GM19035 (cell line): ENCODE results near the gene RPS21.
"Not testable (repeated sequence)": the region's sequence is repeated elsewhere in the genome, so short reads cannot be mapped to it uniquely, and the experiment has no call there.

Source experiments
- ATAC-seq: cut with Tn5 transposase; IDR thresholded peaks from one replicate; pipeline ENCODE4 v1.9.1; 2021; ENCODE audit not compliant: unreplicated experiment

Gene RPS21

GRCh38 chr20:62364911-62365736, 21.8 kb upstream of the RPS21 start:
- no peak for ATAC-seq

GRCh38 chr20:62365814-62366369, 21.0 kb upstream of the RPS21 start:
- ATAC-seq = no peak

DNA sequence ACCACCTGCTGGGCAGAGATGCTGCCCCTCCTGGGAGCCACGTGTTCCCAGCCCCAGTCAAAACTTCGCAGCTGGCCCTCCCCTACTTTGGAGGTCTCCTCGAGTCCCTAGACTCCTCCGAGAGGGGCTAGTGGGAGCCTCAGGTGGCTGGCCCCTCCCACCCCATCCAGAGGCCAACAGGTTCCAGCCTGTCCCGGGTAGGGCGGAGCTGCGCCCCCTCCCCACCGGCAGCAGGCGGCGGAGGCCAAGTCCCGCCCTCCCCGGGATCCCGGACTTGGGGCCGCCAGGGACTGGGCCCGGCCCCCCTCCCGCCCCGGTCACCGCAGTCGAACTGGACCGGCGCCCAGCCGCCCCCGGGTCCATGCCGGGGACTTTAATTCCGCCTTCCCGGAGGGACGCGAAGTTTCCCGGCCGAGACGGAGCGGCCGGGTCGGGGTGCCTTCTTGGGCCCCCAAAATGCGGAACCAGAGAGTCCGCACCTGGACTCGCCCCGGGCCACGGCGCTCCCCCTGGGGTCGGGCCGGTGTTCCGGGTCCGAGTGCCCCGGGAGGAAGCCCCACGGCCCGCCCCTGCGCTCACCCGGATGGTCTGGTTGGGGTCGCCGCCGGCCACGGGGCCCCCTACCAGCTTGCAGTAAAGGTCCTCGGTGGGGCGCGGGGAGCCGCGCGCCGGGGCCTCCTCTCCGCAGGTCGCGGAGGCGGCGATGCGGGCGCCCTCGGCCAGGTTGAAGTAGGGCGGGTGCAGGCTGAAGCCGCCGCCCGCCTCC, 20.4 kb upstream of the RPS21 start:
- no peak for ATAC-seq

DNA sequence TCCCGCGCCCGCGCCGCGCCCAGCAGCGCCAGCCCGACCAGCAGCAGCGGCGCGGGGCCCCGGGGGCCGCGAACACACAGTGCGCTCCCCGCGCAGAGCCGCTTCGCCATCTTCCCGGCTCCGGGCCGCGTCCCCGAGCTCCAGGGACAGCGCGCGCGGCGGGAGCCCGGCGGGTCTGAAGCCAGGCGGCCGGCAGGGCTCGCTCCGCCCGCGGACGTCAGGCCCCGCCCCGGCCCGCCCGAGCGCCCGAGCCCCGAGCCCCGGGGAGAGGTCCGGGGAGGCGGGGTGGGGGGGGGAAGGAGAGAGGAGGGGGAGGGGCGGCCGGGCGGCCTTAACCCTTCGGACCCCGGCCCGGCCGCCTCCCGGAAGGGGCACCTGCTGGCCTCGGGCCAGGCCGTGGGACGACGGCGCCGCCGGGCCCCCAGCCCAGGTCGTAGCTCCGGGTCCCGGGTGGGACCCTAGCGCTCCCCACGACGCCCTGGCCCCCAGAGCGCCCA, 19.7 kb upstream of the RPS21 start, which contains the start of gene LAMA5:
TSS of gene LAMA5 (minus strand) at position 177 of the 497 bp plus-strand sequence. CDS start at position 110, 67 bp downstream.
- ATAC-seq = no peak

GRCh38 chr20:62367633-62368391, 19.1 kb upstream of the RPS21 start:
- no peak for ATAC-seq

GRCh38 chr20:62368392-62368975, 18.4 kb upstream of the RPS21 start:
- ATAC-seq = no peak

GRCh38 chr20:62368976-62369814, 17.7 kb upstream of the RPS21 start:
- ATAC-seq = no peak

GRCh38 chr20:62369815-62370114, 17.1 kb upstream of the RPS21 start:
- no peak for ATAC-seq

- no peak for ATAC-seq
Observed at GRCh38 chr20:62370115-62370806, 16.6 kb upstream of the RPS21 start.

GRCh38 chr20:62370807-62371587, 15.9 kb upstream of the RPS21 start:
- no peak for ATAC-seq

DNA sequence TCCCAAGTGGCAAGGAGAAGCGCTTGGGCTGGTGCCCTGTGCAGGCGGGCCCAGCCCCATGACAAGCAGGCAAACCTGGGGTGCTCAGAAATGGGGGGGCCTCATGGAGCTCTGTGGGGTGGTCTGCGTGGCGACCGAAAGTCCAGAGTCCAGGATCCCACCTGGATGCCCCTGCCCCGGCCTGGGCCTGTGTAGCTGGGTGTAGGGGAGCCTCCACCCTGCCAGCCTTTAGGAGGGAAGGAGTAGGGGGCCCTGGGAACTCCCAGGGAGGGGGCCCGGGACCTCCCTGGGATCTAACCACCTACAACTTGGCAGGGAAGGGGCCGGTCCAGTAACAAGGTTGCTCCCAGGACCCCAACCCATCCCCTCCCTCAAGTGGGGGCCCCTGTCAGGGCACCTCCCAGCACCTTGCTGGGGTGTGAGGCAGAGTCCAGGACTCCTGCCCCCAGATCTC, 15.3 kb upstream of the RPS21 start:
- ATAC-seq = no peak

DNA sequence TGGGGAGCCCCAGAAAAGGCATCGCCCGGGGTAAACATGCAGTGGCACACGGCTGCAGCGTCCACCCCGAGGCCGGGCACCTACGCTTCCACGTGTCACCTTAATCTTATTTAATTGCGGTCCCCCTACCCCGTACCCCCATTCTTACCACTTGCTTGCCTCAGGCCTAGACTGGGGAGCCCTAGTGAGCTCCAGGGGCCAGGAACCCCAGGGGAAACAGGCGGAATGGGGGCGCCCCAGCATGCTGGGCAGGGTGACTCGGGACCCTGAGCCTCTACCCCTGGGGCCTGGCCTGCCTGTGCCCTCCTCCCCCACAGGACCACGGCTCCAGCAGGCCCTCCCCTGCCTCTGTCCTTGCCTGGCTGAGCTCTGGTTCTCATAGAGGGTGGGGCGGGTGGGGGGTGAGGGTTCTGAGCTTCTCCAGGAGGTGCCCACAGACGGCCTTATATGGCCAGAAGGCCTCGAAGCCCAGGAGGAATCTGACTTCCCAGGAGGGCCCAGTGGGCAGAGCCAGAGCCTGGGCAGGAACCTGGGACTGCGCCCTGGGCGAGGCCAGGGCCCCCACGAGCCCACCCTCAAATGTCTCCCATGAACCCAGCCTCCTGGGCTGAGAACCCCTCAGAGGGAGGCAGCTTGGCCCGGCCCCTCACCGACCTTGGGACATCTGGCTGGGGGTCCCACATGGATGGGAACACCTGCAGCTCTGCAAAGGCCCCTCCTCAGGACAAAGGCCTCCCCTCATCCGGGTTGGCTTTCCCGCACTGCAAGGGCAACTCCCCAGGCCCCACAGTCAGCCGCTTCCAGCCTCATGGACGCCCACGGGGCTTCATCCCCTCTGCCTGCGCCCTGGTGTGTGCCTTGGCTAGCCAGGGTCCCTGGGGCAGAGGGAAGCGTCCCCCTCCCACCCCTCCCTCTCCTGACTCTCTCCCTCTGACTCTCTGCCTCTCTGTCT, 14.6 kb upstream of the RPS21 start:
- ATAC-seq = no peak

GRCh38 chr20:62373631-62374179, 13.2 kb upstream of the RPS21 start:
- not testable (repeated sequence) for ATAC-seq

GRCh38 chr20:62374331-62375152, 12.4 kb upstream of the RPS21 start:
- ATAC-seq = no peak

DNA sequence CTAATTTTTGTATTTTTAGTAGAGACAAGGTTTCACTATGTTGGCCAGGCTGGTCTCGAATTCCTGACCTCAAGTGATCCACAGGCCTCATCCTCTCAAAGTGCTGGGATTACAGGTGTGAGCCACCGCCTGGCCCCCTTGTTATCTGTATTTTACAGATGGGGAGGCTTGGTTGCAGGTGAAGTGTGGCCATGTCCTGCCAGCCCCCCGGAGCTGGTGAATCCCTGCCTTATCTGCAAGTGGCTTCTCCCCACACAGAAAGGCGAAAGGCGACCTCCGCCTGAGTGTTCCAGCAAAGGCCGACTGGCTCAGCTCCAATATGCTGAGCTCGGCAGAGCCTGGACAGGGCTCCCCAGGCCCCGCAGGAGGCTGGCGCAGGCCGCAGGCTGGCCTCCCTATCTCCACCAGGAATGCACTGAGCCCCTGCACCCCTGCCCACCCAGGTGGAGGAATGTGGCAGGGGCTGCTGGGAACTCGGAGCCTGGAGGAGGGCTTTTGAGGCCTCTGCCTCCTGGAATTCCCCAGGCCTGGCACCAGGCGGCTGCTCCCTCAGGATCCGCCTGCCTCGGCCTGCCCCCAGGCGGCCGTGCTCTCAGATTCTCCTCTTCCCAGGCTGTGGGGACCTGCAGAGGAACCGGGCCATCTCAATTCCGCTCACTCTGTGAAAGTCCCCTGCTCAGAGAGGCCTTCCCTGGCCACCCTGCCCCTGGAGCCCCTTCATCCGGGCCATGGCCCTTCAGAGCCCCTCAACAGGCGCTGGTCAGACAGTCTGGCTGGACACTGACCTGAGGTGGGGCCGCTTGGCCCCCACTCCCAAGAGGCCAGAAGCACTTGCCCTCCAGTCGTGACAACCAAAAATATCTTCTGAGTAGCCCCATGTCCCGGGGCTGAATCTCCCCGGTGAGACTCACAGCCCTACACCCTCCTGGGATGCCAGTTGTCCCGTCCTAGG, 10.5 kb upstream of the RPS21 start:
- no peak for ATAC-seq
